NOMO-1 treated with dmso at 0.1 percent for 144 hours (cell line): ENCODE measurements around the gene CELSR1.
A peak's percentile ranks its signal among the peaks of the same experiment; 100 is the strongest.
"Not testable (repeated sequence)": the region's sequence is repeated elsewhere in the genome, so short reads cannot be mapped to it uniquely, and the experiment has no call there.

Experiments used
- DNase-seq: peaks from one replicate; lab custom pipeline; 2025; ENCODE audit not compliant: unreplicated experiment; lab: John Stamatoyannopoulos, UW

CELSR1 gene

DNA sequence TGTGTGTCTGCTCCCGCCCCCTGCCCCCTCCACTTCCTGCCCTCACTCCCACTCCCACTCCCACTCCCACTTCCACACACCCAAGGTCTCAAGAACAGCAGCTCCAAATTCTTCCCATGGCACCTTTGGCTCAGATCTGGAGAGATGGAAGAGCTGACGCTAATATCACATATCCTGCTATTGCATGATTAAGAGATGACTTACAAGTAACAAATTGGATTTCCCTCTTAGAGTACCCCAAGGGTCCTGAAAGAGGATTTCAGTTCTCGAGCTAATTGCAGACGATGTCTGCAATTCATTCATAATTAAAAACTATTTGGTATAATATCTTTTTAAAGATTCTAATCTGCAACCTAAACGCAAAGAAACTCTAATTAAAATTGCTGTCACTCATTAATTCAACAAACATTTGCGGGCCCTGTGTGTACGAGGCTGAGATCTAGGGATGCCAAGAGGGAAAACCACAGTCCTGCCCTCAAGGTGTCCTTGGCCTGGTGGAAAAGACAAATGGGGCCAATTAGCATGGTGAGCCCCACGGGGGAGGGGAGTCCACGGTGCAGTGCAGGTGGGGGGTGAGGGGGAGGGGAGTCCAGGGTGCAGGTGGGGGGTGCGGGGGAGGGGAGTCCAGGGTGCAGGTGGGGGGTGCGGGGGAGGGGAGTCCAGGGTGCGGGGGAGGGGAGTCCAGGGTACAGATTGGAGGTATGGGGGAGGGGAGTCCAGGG, 50.3 kb downstream of the CELSR1 start:
- no peak for DNase-seq

DNA sequence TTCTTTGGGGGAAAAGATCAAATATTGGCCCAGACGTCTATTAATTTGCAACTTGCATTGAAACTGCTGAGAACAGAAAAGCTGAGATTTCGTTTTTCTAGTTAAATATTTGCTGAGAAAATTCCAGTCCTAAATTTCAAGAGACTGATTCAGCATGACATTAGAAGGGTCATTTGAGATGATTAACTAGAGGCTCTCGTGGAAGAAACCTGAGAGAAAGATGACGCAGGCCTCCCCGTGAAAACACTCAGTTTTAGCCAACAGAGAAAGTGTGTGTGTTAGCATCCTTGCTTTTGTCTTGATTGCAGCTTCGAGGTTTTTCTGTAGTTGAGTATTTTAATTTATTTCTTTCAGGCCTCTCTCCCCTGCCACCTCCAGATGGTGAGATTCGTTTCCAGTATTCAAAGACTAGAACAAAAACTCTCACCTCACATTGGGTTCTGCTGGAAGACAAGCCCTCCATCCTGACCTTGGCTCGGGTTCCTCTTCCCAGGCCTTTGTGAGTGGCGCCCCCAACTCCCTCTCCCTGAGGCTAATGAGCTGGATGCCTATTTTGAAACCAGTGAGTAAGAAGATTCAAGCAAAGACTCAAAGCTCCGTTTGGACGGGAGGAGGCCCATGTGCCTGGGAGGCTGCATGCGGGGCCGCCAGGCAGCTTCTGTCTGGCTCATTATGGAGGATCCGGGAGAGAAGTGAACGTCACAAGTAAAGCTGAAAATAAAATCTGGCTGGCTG, 52.4 kb downstream of the CELSR1 start:
- DNase-seq: no peak

DNA sequence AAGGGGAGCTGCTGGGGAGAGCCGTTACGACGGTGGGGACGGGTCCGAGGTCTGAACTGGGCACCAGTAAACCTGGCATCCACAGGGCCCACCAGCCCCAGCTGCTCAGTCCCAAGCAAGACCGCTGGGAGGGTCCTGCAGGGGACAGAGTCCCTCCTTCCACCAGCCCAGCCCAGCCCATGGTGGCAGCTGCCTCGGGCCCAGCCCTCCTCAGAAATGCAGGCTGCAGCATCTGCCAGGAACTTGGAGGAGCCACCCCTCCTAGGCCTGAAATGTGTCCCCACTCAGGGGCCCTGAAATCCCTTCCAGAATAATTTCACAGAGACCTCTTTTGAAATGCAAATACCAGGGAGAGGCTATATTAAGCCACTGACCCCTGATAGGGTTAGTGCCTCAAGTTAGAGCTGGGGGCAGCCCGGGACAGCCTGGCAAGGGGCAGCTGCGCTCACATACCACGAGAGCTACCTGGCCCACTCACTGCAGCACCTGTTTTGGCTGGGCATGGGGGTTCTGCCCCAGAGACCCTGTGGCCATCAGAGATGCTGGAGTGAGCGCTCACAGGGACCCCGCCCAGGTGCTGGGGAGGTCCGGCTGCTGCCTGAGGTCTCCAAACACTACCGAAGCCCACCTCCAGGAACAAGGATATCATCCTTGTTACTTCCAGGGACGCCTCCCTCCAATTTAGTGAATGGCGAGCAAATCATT, 53.1 kb downstream of the CELSR1 start:
- DNase-seq: no peak

DNA sequence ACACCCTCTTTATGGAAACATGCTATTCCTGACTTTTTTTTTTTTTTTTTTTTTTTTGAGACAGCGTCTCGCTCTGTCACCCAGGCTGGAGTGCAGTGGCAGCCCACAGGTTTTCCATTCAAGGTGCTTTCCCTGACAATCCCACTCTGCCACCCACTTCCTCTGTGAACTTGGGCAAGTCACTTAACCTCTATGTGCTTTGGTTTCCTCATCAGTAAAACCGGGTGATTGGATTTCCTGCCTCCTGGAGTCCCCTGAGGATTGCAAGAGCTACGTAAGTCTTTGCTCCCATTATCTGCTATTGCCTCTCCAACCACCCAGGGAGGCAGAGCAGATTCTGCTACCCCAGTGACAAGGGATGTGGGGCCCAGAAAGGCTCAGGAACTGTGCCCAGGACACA, 54.1 kb downstream of the CELSR1 start:
- no peak for DNase-seq

DNA sequence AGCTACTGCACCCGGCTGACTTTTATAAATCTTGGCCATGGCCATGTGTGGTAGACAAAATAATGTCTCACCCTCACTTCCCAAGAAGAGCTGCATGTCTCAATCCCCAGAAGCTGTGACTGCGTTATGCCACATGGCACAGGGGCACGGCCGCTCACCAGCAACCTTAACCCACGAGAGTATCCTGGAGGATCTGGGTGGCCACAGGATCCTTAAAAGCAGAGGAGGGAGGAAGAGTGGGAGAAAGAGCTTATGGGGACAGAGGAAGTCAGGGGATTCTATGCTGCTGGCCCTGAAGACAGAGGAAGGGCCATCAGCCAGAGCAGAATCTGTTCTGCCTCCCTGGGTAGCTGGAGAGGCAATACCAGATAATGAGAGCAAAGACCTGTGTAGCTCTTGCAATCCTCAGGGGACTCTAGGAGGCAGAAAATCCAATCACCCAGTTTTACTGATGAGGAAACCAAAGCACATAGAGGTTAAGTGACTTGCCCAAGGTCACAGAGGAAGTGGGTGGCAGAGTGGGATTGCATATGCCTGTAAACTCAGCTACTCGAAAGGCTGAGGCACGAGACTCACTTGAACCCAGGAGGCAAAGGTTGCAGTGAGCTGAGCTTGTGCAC, 55.3 kb downstream of the CELSR1 start:
- DNase-seq: no peak

DNA sequence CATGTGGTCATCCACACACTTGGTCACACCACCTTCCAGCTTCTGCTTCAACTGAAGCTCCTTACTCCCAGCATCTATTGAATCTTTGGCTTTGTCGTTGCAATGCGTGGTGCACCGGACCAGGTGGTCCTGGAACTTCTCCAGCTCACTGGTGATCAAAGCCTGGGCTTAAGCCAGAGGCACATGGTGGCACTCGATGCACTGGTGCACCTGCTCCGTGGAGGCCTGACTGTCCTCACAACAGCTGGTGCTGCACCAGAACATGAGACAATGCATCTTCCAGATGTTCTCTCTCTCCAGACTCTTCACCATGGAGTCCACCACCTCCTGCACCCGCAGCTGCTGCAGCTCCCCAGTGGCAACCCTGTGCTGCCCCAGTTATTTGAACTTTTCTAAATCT, 56.0 kb downstream of the CELSR1 start:
- no peak for DNase-seq

DNA sequence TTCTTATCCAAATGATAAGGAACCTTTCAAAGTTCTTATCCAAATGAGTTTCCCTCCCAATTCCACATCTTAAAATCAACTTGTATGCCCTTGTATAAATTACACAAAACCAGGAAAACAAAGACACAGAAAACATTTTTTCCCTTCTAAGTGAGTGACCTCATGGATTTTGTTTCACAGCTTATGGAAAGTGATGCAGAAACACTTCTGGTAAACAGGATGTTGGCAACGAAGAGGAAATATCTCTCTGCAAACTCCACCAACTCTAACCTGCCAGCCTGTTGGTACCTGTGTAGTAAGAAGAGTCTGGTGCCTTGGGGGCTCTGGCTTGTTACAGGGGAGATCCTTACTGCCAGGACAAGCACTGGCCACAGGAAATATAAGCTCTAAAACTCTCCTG, 57.0 kb downstream of the CELSR1 start:
- no peak for DNase-seq

DNA sequence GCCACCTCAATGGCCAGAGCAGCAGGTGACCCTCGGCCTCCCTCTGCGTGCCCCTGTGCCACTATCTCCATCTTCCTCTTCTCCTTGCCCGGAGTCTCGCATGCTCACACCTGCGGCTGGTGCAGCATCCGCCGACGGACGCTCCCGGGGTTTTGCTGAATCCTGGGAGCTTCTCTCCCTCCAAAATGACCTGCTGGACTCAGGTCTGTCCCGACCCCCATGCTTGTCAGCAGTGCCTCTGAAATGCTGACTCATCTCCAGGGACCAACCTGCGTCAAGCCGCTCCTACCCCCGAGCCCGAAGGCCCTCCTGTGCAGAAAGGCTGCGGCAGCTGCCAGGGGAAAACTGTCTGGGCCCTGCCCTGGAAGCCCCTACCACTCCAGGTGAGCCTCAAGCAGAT, 58.4 kb downstream of the CELSR1 start:
- DNase-seq: no peak

DNA sequence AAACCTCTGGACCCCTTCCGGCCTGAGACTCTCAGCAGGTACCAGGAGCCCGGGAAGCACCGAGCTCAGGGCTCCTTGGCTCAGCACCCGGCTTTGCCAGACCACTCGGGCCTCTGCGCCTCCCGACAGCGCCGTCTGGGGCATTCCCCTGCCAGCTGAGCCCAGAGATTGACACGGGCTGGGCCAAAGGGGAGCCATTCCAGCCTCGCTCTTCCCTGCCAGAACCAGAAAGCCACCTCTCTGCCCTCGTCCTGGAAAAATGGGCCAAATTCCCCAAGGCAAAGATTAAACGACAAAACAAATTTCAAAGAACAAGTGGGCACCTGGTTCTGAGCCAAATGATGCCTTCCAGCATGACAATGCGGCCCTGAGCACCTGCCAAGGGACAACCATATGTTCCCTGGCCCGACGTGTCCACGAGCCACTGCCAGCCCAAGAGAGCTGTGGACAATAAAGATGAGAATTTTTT, 59.3 kb downstream of the CELSR1 start:
- DNase-seq: no peak

DNA sequence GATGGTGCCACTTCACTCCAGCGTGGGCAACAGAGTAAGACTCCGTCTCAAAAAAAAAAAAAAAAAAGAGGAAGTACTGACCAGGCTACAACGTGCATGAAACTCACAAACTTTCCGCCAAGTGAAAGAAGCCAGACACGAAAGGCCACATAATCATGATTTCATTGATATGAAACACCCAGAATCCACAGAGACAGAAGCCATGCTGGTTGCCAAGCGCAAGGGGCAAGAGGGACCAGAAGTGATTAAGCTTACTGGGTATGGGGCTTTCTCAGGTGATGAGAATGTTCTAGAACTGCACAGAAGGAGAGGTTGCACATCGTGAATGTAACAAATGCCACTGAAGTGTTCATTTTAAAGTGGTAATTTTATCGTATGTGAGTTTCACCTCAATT, 60.9 kb downstream of the CELSR1 start:
- peak; percentile 47 for DNase-seq

DNA sequence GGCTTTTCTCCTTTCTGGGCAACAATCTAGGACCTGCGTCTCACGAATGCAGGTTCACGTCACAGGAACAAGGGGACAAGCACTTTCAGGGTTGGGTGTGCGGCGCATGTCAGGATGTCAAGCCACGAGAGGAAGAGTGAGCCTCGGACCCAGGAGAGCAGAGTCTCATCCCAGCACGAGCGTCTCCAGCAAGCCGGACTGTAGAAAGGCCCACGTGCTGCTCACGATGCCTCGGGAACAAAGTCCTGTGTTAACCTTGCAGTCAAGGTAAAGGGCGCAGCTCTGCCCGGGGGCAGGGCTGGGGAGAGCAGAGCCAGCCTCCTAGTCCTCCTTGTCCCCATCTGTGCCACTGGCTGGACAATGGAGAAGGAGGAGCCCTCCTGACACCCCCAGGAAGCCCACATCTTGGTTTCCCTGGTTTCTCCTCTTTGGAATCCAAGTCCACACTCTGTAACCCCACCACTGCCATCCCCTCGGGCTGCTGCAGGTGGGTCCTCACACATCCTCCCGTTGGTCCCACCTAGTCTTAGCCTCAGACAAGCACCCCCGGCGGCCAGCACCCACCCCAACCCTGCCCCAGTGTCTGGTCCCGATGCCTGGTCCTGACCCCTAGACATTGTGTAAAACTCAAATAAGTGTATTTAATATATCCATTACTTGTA, 63.4 kb downstream of the CELSR1 start:
- DNase-seq: no peak

DNA sequence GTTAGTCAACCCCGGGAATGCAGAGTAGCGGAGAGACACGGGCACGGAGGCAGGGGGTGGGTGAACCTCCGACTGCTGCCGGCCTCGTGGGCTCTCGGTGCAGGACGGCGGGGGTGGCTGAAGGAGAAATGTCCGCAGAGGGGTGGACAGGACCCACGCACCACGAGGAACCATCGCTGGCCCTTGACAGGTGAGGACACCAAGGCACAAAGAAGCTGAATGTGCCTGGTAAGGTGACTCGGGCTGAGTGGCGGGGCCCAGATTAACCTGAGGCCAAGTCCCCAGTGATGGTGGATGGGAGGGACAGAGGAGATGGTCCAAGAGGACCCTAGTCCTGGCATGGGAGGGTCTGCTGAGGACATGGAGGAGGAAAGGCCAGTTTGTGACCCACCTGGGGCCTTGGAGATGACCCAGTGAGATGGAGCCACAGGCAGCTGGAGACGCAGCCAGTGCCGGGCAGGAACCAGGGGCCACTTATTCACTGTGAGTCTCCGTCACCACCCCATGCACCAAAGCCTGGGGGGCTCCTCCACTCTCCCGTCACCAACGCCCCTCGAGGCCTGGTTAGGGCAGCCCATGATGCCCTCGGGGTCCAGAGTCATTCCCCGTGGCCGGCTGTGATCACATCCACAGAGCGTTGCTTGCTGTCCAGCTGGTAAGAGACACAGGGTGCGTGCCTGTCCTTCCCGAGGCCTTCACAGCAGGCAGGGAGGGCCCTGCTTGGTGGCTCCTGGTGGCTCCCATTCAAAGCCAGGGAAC, 64.2 kb downstream of the CELSR1 start:
- DNase-seq: no peak

DNA sequence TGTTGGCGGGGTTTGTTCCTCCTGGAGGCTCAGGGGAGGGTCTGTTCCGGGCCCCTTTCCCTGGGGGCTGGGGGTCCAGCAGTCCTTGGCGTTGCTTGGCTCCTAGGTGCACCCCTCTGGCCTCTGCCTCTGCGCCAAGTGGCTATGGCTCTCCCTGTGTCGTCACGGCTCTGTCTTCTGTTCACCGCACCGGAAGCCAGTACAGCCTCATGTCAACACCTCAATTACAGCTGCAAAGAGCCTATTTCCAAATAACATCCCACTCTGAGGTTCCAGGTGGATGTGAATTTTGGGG, 64.8 kb downstream of the CELSR1 start:
- DNase-seq: no peak

DNA sequence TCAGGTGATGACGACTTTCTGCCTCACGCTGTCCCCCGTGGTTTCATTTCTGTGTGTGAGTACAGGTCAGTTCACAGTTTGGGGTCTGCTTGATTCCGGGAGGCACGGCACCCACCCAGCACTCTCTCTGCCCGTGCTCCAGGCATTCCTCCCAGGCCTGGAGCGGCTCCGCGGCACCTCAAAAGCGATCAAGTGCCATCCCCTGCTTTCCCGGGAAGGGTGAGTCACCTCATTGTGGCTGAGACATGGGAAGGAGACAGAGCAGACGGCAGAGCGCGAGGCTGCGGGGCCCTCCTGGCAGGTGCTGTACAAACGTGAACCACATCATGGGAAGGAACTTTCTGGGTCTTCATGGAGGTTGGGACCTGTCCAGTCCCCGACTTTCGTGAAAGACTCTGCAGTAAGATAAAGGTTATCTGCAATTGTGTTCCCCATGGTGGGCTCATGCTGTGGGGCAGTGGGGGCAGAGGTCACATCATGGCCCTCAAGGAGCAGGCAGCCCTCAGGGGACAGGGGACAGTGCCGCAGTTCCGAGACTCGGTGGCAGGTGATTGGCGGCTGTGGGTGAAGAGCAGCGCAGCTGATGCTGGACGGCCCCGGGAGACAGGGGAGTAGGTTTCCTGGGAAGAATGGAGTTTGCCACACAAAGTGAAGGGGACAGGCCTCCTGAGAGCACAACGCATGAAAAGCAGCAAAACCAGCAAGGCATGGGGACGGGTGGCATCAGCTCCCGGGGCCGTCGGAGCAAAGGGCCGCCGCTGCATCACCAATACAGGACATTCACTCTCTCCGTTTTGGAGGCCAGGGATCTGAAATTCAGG, 65.3 kb downstream of the CELSR1 start:
- DNase-seq: no peak

DNA sequence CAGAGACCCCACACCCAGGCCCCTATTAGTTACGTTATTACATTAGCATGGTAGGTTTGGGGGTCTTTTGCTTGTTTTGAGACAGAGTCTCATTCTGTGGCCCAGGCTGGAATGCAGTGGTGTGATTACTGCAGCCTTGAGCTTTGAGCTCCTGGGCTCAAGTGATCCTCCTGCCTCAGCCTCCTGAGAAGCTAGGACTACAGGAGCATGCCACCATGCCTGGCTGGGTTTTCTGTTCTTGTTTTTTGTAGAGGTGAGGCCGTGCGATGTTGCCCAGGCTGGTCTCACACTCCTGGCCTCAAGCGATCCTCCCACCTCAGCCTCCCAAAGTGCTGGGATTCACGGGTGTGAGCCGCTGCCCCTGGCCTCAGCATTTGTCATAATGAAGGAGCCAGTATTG, 66.1 kb downstream of the CELSR1 start:
- not testable (repeated sequence) for DNase-seq

DNA sequence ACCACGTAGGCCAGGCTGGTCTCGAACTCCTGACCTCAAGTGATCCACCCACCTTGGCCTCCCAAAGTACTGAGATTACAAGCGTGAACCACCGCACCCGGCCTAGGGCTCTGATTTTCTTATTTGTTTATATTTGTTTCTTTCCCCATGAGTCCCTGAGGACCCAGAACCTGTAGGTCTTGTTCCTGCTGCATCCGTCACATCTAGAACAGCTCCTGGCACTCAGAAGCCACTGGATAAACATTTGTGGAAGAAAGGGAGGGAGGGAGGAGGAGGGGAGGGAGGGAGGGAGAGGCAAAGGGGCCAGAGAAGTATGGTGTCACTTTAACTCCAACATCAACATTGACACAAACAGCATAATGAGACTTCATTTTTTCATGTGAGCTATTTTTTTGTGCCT, 67.7 kb downstream of the CELSR1 start:
- no peak for DNase-seq

DNA sequence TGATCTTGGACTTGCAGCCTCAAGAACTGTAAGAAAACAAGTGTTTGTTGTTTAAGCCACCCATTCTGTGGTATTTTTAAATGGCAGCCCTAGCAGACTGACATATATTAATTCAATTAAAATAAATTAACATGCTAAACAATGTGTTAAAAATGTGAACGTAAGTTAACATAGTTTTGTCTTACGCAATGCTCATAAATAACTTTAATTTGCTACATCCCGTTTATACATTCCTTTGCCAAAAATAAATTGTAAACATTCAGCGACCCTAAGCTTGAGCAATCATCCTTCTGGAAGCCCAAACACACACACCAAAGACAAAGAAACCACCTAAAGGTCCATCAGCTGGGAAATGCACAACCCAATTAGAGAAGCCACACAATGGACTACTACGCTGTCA, 70.4 kb downstream of the CELSR1 start:
- no peak for DNase-seq

DNA sequence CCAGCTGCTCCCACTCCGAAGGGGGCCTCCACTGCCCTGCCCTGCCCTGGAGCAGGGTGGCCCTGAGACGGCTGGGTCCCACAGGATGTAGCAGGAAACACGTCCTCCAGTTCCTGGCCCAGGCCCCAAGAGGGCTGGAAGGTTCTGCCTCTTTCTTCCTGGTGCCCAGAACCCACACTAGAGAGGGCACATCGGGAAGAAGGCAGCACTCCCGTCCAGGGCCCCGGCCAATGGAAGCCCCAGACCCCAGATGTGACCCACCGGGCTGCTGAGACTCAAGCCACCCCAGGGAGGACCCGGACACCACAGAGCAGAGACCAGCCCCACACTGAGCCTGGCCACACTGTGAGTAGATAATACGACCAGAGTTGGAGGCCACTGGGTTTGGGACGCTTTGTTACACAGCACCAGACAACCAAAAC, 71.2 kb downstream of the CELSR1 start:
- no peak for DNase-seq

DNA sequence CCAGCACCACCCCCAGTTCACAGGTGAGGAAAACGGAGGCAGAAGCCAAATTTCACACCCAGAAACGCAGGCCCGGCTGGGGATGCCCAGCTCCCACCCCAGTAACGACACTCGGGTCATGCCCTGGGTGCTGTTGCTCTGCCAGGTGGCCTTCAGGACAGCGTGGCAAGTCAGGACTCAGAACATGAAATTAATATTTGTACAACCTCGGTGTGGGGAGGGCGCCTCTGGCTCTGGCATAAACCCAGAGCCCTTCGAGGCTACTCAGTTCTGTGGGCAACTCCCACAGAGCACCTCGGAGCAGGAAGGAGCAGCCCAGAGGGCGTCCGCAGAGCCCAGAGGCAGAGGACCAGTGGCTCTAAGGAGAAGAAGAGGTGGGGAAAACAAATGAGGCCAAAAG, 71.6 kb downstream of the CELSR1 start:
- DNase-seq: no peak

DNA sequence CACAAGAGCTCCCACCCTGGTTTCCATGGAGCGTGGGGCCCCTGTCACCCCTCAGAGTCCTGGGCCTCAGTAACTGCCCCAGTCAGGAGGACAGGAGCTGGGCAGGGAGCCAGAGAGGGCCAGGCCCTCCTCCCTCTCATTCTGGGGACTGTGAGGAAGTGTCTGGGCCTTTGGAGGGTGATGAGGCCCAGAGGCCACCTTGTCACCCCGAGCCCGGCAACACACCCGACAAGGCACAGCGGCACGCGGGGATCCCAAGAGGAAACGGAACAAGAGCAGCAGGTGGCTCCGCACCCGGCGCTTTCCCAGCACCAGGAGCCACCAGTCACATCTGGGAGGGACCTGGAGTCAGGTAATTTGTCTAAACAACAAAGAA, 72.1 kb downstream of the CELSR1 start:
- no peak for DNase-seq
